Measurements from ENCODE around the gene PVALB. TPM values are rescaled to one million over a fixed set of nuclear protein-coding genes. Genes with fewer than 3 reads are reported as not detected.

Gene PVALB
- total and polyA plus RNA-seq, 11 donors, result not detected

DNA sequence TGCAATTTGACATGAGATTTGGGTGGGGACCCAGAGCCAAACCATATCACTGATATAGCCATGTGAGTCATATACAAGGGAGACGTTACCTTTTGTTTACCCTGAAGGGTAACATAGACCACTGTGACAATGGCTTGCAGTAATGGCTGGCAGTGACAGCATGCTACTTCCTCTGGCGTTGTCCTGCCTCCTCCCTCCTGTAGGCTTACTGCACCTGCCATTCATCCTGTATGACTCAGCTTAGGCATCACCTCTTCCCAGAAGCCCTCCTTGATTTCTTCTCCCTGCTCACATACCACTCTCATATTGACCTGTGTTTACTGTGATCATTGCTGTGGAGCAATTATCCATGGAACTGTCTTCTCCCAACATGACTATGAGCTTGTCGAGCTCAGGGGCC is 12.0 kb upstream of the PVALB start:
- Histone ChIP-seq H3K27me3 (peaks cover 0 to 37% (median 6%) of the 10 kb centered on the region in 9 donors), H3K4me3 (no peak overlapping the region), H3K4me1 (peaks cover 0 to 9% (median 0%) of the 10 kb centered on the region in 12 donors), H3K36me3 (no peaks in the 10 kb centered on the region), H3K9me3 (peaks cover 0 to 4% (median 0%) of the 10 kb centered on the region in 12 donors), H3K27ac (no peak overlapping the region)
- intact Hi-C loops (cut with DNase I), result no loop called here
- ATAC-seq (no peak), DNase-seq (no peak)
- WGBS, 4 donors, result 58 to 62% (median 60%) methylated on average over 3 of the region's 3 CpGs
- TF ChIP-seq POLR2A (IDR thresholded peaks at IDR 0.05), result no peak
- TF ChIP-seq, protein P1, sequence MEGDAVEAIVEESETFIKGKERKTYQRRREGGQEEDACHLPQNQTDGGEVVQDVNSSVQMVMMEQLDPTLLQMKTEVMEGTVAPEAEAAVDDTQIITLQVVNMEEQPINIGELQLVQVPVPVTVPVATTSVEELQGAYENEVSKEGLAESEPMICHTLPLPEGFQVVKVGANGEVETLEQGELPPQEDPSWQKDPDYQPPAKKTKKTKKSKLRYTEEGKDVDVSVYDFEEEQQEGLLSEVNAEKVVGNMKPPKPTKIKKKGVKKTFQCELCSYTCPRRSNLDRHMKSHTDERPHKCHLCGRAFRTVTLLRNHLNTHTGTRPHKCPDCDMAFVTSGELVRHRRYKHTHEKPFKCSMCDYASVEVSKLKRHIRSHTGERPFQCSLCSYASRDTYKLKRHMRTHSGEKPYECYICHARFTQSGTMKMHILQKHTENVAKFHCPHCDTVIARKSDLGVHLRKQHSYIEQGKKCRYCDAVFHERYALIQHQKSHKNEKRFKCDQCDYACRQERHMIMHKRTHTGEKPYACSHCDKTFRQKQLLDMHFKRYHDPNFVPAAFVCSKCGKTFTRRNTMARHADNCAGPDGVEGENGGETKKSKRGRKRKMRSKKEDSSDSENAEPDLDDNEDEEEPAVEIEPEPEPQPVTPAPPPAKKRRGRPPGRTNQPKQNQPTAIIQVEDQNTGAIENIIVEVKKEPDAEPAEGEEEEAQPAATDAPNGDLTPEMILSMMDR (IDR thresholded peaks at IDR 0.05), result no peak

DNA sequence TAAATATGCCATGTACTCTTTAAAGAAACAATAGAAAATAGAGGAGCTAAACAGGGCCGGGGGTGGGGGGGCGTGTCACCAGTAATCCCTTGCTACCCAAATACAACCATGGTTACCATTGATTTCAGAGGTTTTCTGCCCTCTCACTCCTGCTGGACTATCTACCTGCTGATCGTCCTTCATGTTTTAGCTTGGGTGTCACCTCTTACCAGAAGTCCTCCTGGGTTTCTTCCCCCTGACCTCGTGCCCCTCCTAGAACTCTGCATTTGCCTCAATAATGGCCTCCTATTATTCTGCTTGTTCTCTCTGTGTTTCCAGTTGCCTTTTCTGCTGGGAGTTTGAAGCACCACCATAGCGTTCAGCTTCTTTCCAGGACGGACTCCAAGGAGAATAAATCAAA is 9.4 kb upstream of the PVALB start:
- DNase-seq (no peak), ATAC-seq (no peak)
- Histone ChIP-seq H3K27me3 (peaks cover 0 to 50% (median 7%) of the 10 kb centered on the region in 9 donors), H3K36me3 (no peaks in the 10 kb centered on the region), H3K9me3 (no peaks in the 10 kb centered on the region), H3K4me3 (no peak overlapping the region), H3K27ac (no peak overlapping the region), H3K4me1 (no peaks in the 10 kb centered on the region)
- intact Hi-C loops (cut with DNase I), result no loop called here
- TF ChIP-seq, protein P1 (IDR thresholded peaks at IDR 0.05), result no peak
- no peak for TF ChIP-seq POLR2A (IDR thresholded peaks at IDR 0.05)
- WGBS, 4 donors, result 86 to 90% (median 89%) methylated on average over 6 of the region's 6 CpGs

DNA sequence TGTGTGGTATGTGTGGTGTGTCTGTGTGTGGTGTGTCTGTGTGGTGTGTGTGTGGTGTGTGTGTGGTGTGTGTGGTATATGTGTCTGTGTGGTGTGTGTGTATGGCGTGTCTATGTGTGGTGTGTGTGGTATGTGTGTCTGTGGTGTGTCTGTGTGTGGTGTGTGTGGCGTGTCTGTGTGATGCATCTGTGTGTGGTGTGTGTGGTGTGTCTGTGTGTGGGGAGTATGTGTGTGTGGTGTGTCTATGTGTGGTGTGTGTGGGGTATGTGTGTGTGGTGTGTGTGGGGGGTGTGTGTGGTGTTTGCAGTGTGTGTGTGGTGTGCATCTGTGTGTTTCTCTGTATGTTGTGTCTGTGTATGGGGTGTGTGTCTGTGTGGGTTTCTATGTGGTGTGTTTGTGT is 7.8 kb upstream of the PVALB start:
- no peak for ATAC-seq
- intact Hi-C loops (cut with DNase I), result no loop called here
- DNase-seq, result no peak
- TF ChIP-seq, protein P1 (IDR thresholded peaks at IDR 0.05), result no peak
- TF ChIP-seq POLR2A (IDR thresholded peaks at IDR 0.05), result no peak
- H3K36me3 ChIP-seq, result no peaks in the 10 kb centered on the region
- no peak overlapping the region for H3K4me3 ChIP-seq
- peaks cover 0 to 59% (median 20%) of the 10 kb centered on the region in 9 donors for H3K27me3 ChIP-seq
- no peaks in the 10 kb centered on the region for H3K4me1 ChIP-seq
- 94 to 98% (median 96%) methylated on average over 2 of the region's 2 CpGs for whole genome bisulfite sequencing, 4 donors
- H3K9me3 ChIP-seq, result no peaks in the 10 kb centered on the region
- no peak overlapping the region for H3K27ac ChIP-seq

DNA sequence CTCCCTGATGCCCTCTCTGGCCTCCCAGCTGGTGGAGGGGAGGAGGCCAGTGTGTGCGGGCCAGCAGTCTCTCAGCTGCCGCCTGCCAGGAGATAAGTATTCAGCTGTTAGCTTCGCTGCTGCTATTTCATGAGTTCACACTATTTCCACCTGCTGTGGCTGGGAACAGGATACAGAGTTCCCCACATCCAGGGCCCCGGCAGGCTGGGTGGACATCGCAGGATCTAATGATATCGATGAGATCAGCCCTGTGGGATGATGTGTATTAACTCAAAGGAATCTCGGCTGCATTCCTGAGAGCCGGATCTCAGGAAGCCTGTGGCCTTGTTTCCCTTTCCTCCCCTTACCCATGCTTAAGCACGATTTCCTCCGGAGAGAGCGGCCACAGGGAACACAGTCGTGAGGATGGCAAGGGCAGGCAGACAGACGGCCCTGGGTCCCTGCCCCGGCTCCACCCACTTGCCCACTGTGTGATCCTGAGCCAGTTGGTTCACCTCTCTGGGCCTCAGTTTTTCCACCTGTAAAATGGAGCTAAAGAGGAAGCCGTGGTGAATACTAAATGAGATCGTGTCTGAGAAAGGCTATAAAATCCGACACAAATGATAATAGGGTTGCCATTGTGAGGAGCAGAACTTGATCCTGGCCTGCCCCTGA is 6.5 kb upstream of the PVALB start:
- Histone ChIP-seq H3K9me3 (no peaks in the 10 kb centered on the region), H3K4me1 (no peaks in the 10 kb centered on the region), H3K36me3 (no peaks in the 10 kb centered on the region), H3K27me3 (peaks cover 9 to 61% (median 32%) of the 10 kb centered on the region in 9 donors), H3K4me3 (no peak overlapping the region), H3K27ac (no peak overlapping the region)
- 33 to 45% (median 38%) methylated on average over 16 to 17 of the region's 17 CpGs for WGBS, 4 donors
- ATAC-seq (peak in 1 of 4 donors; percentile 16), DNase-seq (no peak)
- intact Hi-C loops (cut with DNase I), result no loop called here
- no peak for TF ChIP-seq POLR2A (IDR thresholded peaks at IDR 0.05)
- TF ChIP-seq, protein P1 (IDR thresholded peaks at IDR 0.05), result no peak

Data from heart left ventricle (tissue), 16 donors.